Measurements from ENCODE around the gene ZNF282. TPM values are rescaled to one million over a fixed set of nuclear protein-coding genes. Genes with fewer than 3 reads are reported as not detected.
"Not testable (repeated sequence)": the region's sequence is repeated elsewhere in the genome, so short reads cannot be mapped to it uniquely, and the experiment has no call there.

The ZNF282 gene
- total RNA-seq, 1 experiment from 2014 or later = 31.4 TPM

GRCh38 chr7:149245744-149246143 is 50.4 kb downstream of the ZNF282 start:
- intact Hi-C loops (cut with micrococcal nuclease) = no loop called here
- Histone ChIP-seq H3K4me1 (ENCODE audit: insufficient read depth, low read length) (peaks cover under 1% of the 10 kb centered on the region; the same call in 1 of the 2 replicates), H3K36me3 (ENCODE audit: low read depth, low read length) (peaks cover 16% of the 10 kb centered on the region), H3K9me3 (ENCODE audit: low read length) (peaks cover 8% of the 10 kb centered on the region; the same call in 1 of the 2 replicates), H3K4me2 (ENCODE audit: low read length) (no peak overlapping the region), H3K4me3 (ENCODE audit: low read length) (no peak overlapping the region), H2AFZ (ENCODE audit: low read length) (no peak overlapping the region), H3K27ac (ENCODE audit: low read length) (no peak overlapping the region), H3K79me2 (ENCODE audit: low read length) (peaks cover 80% of the 10 kb centered on the region), H3K27me3 (ENCODE audit: low read length) (no peaks in the 10 kb centered on the region), H3K9ac (ENCODE audit: low read length) (no peak overlapping the region), H4K20me1 (ENCODE audit: low read length) (no peaks in the 10 kb centered on the region), H3F3A (ENCODE audit: low read length, unreplicated experiment) (no peaks in the 10 kb centered on the region), H3K9me2 (replicated peaks; ENCODE audit: low read length) (no peaks in the 10 kb centered on the region)
- POLR2A ChIA-PET (ENCODE audit: unreplicated experiment) = no interaction called here
- DNase-seq = no peak
- TF ChIP-seq EZH2phosphoT487 (IDR thresholded peaks at IDR 0.05; ENCODE audit: borderline replicate concordance, low read length) (no peak), EZH2 (IDR thresholded peaks at IDR 0.05; ENCODE audit: low read length, unreplicated experiment) (no peak), CTCF (conservative IDR thresholded peaks at IDR 0.05; ENCODE audit: low read depth, low read length) (no peak)
- CTCF ChIA-PET = no interaction called here
- BruUV-seq (replicated peaks) = no TSS peak
- ATAC-seq = no peak

GRCh38 chr7:149248777-149249176 is 53.4 kb downstream of the ZNF282 start:
- peaks cover 20% of the 10 kb centered on the region for H3K36me3 ChIP-seq (ENCODE audit: low read depth, low read length)
- no TSS peak for BruUV-seq (replicated peaks)
- H3K9me3 ChIP-seq (ENCODE audit: low read length) = no peaks in the 10 kb centered on the region
- no peak overlapping the region for H2AFZ ChIP-seq (ENCODE audit: low read length)
- H3K4me1 ChIP-seq (ENCODE audit: insufficient read depth, low read length) = no peaks in the 10 kb centered on the region
- no peak overlapping the region for H3K4me2 ChIP-seq (ENCODE audit: low read length)
- ATAC-seq (no peak), DNase-seq (no peak)
- no peaks in the 10 kb centered on the region for H4K20me1 ChIP-seq (ENCODE audit: low read length)
- CTCF ChIA-PET = interaction anchor here (0.5 kb wide), 1 partner anchor 54 kb away, joined by 5 read pairs; no protein-coding TSS in a partner anchor
- no peak overlapping the region for H3K4me3 ChIP-seq (ENCODE audit: low read length)
- H3F3A ChIP-seq (ENCODE audit: low read length, unreplicated experiment) = no peaks in the 10 kb centered on the region
- POLR2A ChIA-PET (ENCODE audit: unreplicated experiment) = interaction anchor here (0.6 to 0.7 kb wide), 2 partner anchors 37 to 54 kb away, joined by 5 to 6 read pairs; no protein-coding TSS in a partner anchor
- H3K27ac ChIP-seq (ENCODE audit: low read length) = no peak overlapping the region
- no peaks in the 10 kb centered on the region for H3K9me2 ChIP-seq (replicated peaks; ENCODE audit: low read length)
- no peak overlapping the region for H3K9ac ChIP-seq (ENCODE audit: low read length)
- intact Hi-C loops (cut with micrococcal nuclease) = no loop called here
- H3K27me3 ChIP-seq (ENCODE audit: low read length) = no peaks in the 10 kb centered on the region
- TF ChIP-seq EZH2phosphoT487 (IDR thresholded peaks at IDR 0.05; ENCODE audit: borderline replicate concordance, low read length) (no peak), EZH2 (IDR thresholded peaks at IDR 0.05; ENCODE audit: low read length, unreplicated experiment) (no peak), CTCF (conservative IDR thresholded peaks at IDR 0.05; ENCODE audit: low read depth, low read length) (no peak)
- peaks cover 49% of the 10 kb centered on the region for H3K79me2 ChIP-seq (ENCODE audit: low read length)

DNA sequence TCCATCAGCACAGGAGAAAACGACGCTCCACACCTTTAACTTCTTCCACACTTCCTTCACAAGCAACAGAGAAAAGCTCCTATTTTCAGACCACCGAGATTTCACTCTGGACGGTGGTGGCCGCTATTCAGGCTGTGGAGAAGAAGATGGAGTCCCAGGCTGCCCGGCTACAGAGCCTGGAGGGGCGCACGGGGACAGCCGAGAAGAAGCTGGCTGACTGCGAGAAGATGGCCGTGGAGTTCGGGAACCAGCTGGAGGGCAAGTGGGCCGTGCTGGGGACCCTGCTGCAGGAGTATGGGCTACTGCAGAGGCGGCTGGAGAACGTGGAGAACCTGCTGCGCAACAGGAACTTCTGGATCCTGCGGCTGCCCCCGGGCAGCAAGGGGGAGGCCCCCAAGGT is 54.8 kb downstream of the ZNF282 start:
- peaks cover 22% of the 10 kb centered on the region for H3K36me3 ChIP-seq (ENCODE audit: low read depth, low read length)
- H3F3A ChIP-seq (ENCODE audit: low read length, unreplicated experiment); H3K4me1 ChIP-seq (ENCODE audit: insufficient read depth, low read length); intact Hi-C loops (cut with micrococcal nuclease); POLR2A ChIA-PET (ENCODE audit: unreplicated experiment); H3K9ac ChIP-seq (ENCODE audit: low read length); H3K4me3 ChIP-seq (ENCODE audit: low read length); H3K27me3 ChIP-seq (ENCODE audit: low read length); H3K9me2 ChIP-seq (replicated peaks; ENCODE audit: low read length); H3K9me3 ChIP-seq (ENCODE audit: low read length); BruUV-seq (replicated peaks); ATAC-seq; CTCF ChIA-PET; H3K4me2 ChIP-seq (ENCODE audit: low read length); H2AFZ ChIP-seq (ENCODE audit: low read length); H4K20me1 ChIP-seq (ENCODE audit: low read length); H3K27ac ChIP-seq (ENCODE audit: low read length); DNase-seq: not testable (repeated sequence)
- H3K79me2 ChIP-seq (ENCODE audit: low read length) = peaks cover 41% of the 10 kb centered on the region

- POLR2A ChIA-PET (ENCODE audit: unreplicated experiment) = interaction anchor here (0.6 kb wide), 1 partner anchor 123 kb away, joined by 3 read pairs; no protein-coding TSS in a partner anchor
These were observed 56.2 kb downstream of the ZNF282 start for GRCh38 chr7:149251518-149251917.

More at GRCh38 chr7:149251518-149251917, 56.2 kb downstream of the ZNF282 start:
- Histone ChIP-seq H3K79me2 (ENCODE audit: low read length) (peaks cover 27% of the 10 kb centered on the region), H3K36me3 (ENCODE audit: low read depth, low read length) (peaks cover 22% of the 10 kb centered on the region)
- H3K4me2 ChIP-seq (ENCODE audit: low read length); DNase-seq; H3K9me3 ChIP-seq (ENCODE audit: low read length); H3K27me3 ChIP-seq (ENCODE audit: low read length); H3K27ac ChIP-seq (ENCODE audit: low read length); H3F3A ChIP-seq (ENCODE audit: low read length, unreplicated experiment); CTCF ChIA-PET; H3K9ac ChIP-seq (ENCODE audit: low read length); BruUV-seq (replicated peaks); ATAC-seq; H3K4me1 ChIP-seq (ENCODE audit: insufficient read depth, low read length); H3K4me3 ChIP-seq (ENCODE audit: low read length); intact Hi-C loops (cut with micrococcal nuclease); H2AFZ ChIP-seq (ENCODE audit: low read length); H4K20me1 ChIP-seq (ENCODE audit: low read length); H3K9me2 ChIP-seq (replicated peaks; ENCODE audit: low read length): not testable (repeated sequence)
